Measurements from ENCODE around the gene PHIP. TPM values are rescaled to one million over a fixed set of nuclear protein-coding genes. Genes with fewer than 3 reads are reported as not detected.

Gene PHIP
- total and polyA plus RNA-seq, 7 donors = 2.5 to 41.7 (median 31.6) TPM

- Histone ChIP-seq H3K27ac (no peak overlapping the region), H3K36me3 (peaks cover 9 to 97% (median 25%) of the 10 kb centered on the region in 4 donors), H3K9me3 (no peaks in the 10 kb centered on the region), H3K4me3 (no peak overlapping the region), H3K27me3 (no peaks in the 10 kb centered on the region), H3K4me1 (no peaks in the 10 kb centered on the region)
- no peak for DNase-seq
- 95 to 96% methylated on average over 4 of the region's 4 CpGs for WGBS, 2 donors
- intact Hi-C loops (cut with DNase I) = loop anchor here (10.0 kb wide), 1 partner anchor 50 kb away; no protein-coding TSS in a partner anchor
- no peak for TF ChIP-seq EP300 (IDR thresholded peaks at IDR 0.05)
- TF ChIP-seq, protein P1, sequence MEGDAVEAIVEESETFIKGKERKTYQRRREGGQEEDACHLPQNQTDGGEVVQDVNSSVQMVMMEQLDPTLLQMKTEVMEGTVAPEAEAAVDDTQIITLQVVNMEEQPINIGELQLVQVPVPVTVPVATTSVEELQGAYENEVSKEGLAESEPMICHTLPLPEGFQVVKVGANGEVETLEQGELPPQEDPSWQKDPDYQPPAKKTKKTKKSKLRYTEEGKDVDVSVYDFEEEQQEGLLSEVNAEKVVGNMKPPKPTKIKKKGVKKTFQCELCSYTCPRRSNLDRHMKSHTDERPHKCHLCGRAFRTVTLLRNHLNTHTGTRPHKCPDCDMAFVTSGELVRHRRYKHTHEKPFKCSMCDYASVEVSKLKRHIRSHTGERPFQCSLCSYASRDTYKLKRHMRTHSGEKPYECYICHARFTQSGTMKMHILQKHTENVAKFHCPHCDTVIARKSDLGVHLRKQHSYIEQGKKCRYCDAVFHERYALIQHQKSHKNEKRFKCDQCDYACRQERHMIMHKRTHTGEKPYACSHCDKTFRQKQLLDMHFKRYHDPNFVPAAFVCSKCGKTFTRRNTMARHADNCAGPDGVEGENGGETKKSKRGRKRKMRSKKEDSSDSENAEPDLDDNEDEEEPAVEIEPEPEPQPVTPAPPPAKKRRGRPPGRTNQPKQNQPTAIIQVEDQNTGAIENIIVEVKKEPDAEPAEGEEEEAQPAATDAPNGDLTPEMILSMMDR (IDR thresholded peaks at IDR 0.05) = no peak
- no peak for TF ChIP-seq POLR2A (IDR thresholded peaks at IDR 0.05)
- no peak for TF ChIP-seq POLR2AphosphoS5 (IDR thresholded peaks at IDR 0.05)
Observed at GRCh38 chr6:78954740-78955139, 123.3 kb downstream of the PHIP start.

DNA sequence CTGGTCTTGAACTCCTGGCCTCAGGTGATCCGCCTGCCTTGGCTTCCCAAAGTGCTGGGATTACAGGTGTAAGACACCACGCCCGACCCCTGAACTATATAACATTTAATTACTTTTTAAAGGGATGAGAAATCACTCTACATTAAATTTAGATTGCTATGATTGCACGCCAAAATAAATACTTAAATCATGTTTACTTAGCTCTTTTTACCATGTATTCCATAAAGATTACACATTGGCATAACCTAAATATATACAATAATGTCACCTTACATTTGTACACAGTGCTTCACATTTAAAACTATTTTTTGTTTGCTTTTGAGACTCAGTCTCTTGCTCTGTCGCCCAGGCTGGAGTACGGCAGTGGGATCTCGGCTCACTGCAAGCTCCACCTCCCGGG, 124.3 kb downstream of the PHIP start:
- no peak for DNase-seq
- TF ChIP-seq POLR2A (IDR thresholded peaks at IDR 0.05) (no peak), EP300 (IDR thresholded peaks at IDR 0.05) (no peak), POLR2AphosphoS5 (IDR thresholded peaks at IDR 0.05) (no peak)
- TF ChIP-seq, protein P1 (IDR thresholded peaks at IDR 0.05) = no peak
- H3K27ac ChIP-seq = no peak overlapping the region
- peaks cover 0 to 5% (median under 1%) of the 10 kb centered on the region in 4 donors for H3K9me3 ChIP-seq
- no peak overlapping the region for H3K4me3 ChIP-seq
- peaks cover 9 to 97% (median 33%) of the 10 kb centered on the region in 4 donors for H3K36me3 ChIP-seq
- no peaks in the 10 kb centered on the region for H3K27me3 ChIP-seq
- no peaks in the 10 kb centered on the region for H3K4me1 ChIP-seq
- WGBS, 2 donors = 49 to 84% methylated on average over 8 of the region's 8 CpGs
- intact Hi-C loops (cut with DNase I) = loop anchor here (10.0 kb wide), 1 partner anchor 51 kb away; no protein-coding TSS in a partner anchor

DNA sequence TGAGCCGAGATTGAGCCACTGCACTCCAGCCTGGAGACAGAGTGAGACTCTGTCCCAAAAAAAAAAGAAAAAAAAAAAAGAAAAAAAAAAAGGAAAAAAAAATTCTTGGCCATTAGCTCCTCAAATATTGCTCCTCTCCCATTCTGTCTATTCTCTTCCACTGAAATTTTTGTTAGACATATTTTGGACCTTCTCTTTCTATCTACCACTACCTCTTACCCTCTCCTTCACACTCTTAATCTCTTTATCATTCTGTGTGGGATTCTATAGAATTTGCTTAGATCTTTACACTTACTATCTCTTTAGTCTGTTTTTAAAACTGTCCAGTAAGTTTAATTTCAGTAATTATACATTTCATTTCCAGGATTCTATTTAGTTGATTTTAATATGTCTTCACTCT, 125.7 kb downstream of the PHIP start:
- H3K9me3 ChIP-seq = peaks cover 0 to 5% (median 2%) of the 10 kb centered on the region in 4 donors

DNA sequence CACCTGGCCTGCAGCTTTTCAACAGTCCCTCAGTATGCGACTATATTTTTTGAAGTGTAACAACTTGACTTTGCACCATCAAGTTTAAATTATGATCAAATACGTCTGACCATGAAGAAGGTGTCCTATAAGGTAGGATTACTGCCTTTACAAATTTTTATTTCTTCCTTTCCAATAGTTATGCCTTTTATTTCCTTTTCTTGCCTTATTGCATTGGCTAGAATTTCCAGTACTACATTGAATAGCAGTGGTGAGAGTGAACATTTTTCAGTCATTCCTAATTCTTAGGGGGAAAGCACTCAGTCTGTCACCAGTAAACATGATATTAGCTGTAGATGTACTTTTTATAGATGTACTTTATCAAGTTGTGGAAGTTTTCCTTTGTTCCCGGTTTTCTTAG, 129.3 kb downstream of the PHIP start:
- intact Hi-C loops (cut with DNase I) = no loop called here
- 98 to 99% methylated on average over 3 of the region's 3 CpGs for WGBS, 2 donors

More for the DNA sequence above, 125.7 kb downstream of the PHIP start:
- H3K4me3 ChIP-seq = no peak overlapping the region
- peaks cover 9 to 97% (median 40%) of the 10 kb centered on the region in 4 donors for H3K36me3 ChIP-seq
- no peak overlapping the region for H3K27ac ChIP-seq
- intact Hi-C loops (cut with DNase I) = loop anchor here (10.0 kb wide), 1 partner anchor 52 kb away; no protein-coding TSS in a partner anchor
- no peak for DNase-seq
- no peak for TF ChIP-seq POLR2AphosphoS5 (IDR thresholded peaks at IDR 0.05)
- TF ChIP-seq POLR2A (IDR thresholded peaks at IDR 0.05) = no peak
- TF ChIP-seq EP300 (IDR thresholded peaks at IDR 0.05) = no peak
- TF ChIP-seq, protein P1 (IDR thresholded peaks at IDR 0.05) = no peak
- no peaks in the 10 kb centered on the region for H3K27me3 ChIP-seq
- H3K4me1 ChIP-seq = no peaks in the 10 kb centered on the region
- 97 to 100% methylated on average over 1 of the region's 1 CpG for WGBS, 2 donors

More for the DNA sequence above, 129.3 kb downstream of the PHIP start:
- DNase-seq = no peak
- Histone ChIP-seq H3K4me1 (no peaks in the 10 kb centered on the region), H3K36me3 (peaks cover 9 to 99% (median 40%) of the 10 kb centered on the region in 4 donors), H3K27me3 (no peaks in the 10 kb centered on the region), H3K27ac (no peak overlapping the region), H3K9me3 (peaks cover 0 to 5% (median 2%) of the 10 kb centered on the region in 4 donors), H3K4me3 (no peak overlapping the region)
- no peak for TF ChIP-seq POLR2A (IDR thresholded peaks at IDR 0.05)
- TF ChIP-seq, protein P1 (IDR thresholded peaks at IDR 0.05) = no peak
- TF ChIP-seq POLR2AphosphoS5 (IDR thresholded peaks at IDR 0.05) = no peak
- no peak for TF ChIP-seq EP300 (IDR thresholded peaks at IDR 0.05)
